Activated T-cell treated with anti-CD3 and anti-CD28 coated beads, Interleukin-2, amount 50 U/mL, for 48 hours (primary cell): ENCODE results near the gene TMEM127.
"Not testable (repeated sequence)": the region's sequence is repeated elsewhere in the genome, so short reads cannot be mapped to it uniquely, and the experiment has no call there.

Experiments
- DNase-seq, 2 experiments: peaks; one replicate each; pipeline ENCODE4 v3.0.0-alpha.2; 2020

TMEM127 gene

GRCh38 chr2:96265840-96266679 is at the start of gene TMEM127, which contains the start of gene CIAO1:
TSS of gene TMEM127 (minus strand) at chr2:96265997. CDS start at chr2:96265381, 616 bp downstream.
TSS of gene CIAO1 (plus strand) at chr2:96266225. CDS start at chr2:96266351, 126 bp downstream.
- DNase-seq, result peak; percentile 99

DNA sequence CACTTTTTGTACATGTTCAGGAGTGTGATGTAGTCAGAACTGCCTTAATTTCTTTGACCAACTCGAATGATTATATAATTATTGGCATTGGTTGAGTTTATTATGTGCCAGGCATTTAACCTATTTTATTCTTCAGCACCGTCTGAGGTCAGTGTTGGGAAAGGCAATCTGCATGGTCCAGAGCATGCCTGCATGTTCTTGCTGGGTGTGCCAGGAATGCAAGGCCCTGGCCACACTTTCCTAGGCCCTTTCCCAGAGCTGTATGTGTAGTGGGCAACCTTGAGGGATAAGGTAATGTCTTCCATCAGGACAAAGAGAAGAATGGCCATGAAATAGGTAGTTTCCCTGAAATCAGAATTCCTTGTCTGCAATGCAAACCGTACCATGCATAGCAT is 49.2 kb upstream of the TMEM127 start:
- DNase-seq, result no peak

- DNase-seq, result no peak
Observed at GRCh38 chr2:96308248-96308647, 42.5 kb upstream of the TMEM127 start.

GRCh38 chr2:96306370-96306769 is 40.6 kb upstream of the TMEM127 start:
- DNase-seq, result no peak

DNA sequence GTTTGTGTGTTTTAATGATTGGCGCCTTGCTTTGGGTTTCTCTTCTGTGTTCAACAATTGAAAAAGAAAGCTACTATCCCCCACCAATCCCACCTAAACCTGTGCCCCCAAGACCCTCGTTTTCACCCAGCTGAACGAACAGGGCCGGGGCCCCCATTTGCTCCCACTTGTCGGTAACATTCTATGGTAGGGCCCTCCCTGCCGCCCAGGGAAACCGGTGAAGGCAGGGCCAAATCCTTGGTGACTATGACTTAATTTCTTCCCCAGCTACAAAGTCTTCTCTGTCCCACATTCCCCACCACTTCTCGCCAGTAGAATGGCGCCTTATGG is 40.1 kb upstream of the TMEM127 start:
- DNase-seq, result no peak

DNA sequence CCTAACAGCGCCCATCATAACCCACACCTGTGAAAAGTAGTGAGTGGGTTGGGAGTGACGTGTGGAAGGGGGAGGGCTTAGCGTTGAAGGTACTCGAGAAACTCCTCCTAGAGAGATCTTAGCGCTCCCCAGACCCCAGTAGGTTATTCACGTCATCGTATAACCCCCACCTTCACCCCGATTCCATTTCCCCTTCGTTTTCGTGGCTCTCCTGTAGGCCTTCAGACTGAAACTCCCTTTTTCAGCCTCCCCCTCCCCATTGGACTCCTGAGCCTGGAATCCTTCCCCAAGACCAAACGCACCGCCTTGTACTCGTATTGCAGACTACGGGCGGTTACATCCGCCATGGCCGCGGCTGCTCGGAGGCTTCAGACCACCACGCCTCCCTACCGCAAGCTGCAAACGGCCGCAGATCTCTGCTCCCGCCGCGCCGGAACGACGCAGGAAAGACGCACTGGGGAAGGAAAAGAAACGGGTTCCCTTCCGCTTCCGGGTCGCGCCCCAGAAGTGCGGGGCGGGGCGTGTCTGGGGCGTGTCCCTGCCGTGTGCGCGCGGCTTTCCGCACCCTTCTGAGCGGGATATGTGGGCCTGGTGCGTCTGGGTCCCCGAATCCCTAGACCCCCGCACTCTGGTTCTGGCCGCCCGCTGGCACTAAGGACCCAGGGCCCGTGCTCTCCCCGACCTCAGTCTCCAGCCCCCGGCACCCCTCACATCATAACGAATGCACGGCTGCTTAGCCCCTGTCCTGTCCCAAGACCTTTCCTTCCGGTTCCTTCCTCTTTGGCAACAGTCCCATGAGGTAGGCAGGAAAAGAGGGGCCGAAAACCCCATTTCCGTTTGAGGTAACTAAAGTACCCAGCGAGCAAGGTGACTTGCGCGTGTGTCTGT is 39.5 kb upstream of the TMEM127 start, which contains the start of gene SNRNP200:
Gene SNRNP200, minus strand, starts transcription at position 456 of the 888 bp plus-strand sequence. Its CDS starts 109 bp downstream, at position 347.
- peak; percentile 95 to 96 for DNase-seq

- no peak for DNase-seq
Observed at GRCh38 chr2:96304606-96305005, 38.8 kb upstream of the TMEM127 start.

GRCh38 chr2:96301865-96302264 is 36.1 kb upstream of the TMEM127 start:
- no peak for DNase-seq

GRCh38 chr2:96296925-96297324 is 31.1 kb upstream of the TMEM127 start:
- no peak for DNase-seq

DNA sequence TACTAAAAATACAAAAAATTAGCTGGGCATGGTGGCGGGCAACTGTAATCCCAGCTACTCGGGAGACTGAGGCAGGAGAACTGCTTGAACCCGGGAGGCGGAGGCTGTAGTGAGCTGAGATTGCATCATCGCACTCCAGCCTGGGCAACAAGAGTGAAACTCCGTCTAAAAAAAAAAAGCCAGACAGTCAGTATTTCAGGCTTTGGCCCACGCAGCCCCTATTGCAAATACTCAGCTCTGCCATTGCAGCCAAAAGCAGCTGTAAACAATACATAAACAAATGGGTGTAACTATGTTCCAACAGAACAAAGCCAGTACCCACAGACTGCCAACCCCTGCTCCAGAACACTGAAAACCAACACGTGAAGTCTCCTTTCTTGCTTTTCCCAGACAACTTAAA is 28.5 kb upstream of the TMEM127 start:
- not testable (repeated sequence) for DNase-seq

GRCh38 chr2:96291751-96292150 is 26.0 kb upstream of the TMEM127 start:
- DNase-seq, result no peak

DNA sequence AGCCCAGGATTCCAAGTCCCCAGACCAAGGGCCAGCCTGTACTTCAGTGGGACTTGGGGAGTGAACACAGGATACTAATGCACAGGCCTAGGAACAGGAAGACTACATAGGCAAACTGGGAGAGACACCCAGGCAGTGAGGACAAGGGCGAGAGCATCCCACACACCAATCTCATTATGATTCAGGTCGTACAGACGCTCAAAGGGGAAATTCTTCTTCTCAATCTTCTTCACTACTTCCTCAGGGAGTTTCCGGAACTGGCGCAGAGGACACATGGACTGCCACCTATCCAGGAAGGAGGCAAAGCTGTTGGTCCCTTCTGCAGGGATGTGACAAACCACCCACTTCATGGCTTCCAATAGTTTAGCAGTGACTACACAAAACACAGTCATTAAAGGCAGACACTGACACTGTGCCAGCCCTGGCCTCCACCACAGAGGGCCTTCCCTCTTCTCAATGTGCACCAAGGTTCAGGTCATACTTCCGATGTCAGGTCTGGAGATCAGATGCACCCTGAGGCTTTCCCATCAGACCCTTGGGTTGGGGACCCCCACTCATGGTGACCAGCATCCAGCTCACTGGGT is 21.6 kb upstream of the TMEM127 start:
- DNase-seq, result no peak

- no peak for DNase-seq
Observed at GRCh38 chr2:96276787-96277499, 11.1 kb upstream of the TMEM127 start.

DNA sequence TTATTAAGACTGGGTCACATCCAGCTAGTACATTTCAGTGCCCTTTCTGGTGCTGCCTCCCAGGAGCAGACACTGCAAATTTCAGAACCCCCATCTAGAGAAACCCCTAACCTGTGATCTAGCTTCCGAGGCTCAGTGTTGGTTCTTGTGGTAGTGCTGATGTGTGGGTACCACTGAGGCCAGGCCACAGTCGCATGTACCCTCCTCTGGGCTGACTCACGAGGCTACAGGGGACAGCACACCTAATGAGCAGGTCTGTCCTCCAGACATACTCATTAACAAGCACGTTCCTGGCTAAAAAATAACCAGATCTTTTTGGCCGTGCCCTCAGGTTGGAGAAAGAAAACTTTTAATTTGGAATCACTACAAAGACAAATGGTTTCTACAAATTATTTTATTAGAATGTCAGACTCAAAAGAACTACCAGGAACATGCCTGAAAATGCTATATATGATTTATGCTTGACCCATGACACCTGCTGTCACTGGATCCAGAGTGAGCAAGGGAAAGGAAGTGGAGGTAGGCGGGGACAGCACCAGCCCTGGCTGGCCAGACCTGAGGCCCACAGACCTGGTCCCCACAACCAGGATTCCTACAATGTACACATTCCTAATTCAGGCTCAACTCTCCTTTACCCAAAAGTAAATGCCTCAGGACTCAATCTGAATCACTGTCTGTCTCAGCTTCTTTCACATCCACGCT is 8.7 kb upstream of the TMEM127 start:
- DNase-seq, result no peak

DNA sequence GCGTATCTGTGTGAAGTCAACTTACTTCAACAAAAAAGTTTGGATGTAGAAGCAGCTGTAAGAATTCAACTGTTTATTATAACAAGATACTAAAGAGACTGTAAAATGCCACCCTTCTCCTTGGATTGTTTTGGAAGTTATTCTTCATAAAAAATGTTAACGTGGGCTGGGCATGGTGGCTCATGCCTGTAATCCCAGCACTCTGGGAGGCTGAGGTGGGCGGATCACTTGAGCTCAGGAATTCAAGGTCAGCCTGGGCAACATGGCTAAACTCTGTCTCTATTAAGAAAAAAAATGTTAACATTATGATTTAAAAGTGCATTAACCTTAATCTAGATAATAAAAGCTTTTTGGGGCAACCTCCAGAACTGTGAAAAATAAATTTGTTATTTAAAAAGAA is 8.0 kb upstream of the TMEM127 start:
- DNase-seq, result no peak

DNA sequence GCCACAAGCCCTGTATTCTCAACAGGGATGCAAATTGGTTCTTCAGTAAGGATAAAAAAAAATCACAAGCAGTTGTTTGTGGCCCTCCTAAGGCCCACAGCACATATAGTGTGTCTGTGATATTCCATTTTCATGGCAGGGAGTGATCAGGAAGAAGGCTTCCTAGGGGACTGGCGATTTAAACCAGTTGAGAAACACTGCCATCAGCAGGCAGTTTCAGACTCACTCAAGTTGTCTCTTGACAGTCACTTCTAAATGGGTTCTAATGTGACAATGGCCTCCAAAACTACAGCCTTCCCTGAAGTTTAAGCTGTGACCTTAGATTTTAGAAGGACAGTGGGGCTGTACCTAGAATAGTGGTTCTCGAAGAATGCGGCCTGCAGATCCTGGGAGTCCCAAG is 6.2 kb upstream of the TMEM127 start:
- no peak for DNase-seq

- DNase-seq, result peak; percentile 68 to 73
Observed at GRCh38 chr2:96267159-96267971, 1.6 kb upstream of the TMEM127 start.

DNA sequence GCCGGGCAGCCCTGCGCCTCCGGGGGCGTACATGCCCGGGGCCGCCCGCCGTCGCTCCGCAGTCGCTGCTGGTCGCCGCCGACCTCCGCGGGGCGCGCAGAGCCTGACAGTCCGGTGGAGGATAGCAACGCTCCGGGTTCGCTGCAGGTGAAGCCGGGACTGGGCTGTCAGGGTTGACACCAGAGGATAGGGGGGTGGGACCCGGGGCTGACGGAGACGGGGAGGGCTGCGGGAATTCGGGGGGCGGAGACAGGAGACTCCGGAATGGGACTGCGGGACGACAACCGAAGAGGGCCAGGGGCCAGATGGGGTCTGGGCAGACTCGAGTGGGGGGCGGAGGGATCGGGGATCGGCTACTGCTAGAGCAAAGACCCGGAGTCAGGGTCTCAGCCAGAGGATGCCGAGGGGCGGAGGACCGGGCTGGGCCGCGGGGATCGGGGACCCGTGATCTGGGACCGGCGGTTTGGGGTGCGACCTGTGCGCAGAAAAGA is 403 bp downstream of the TMEM127 start:
- peak in 1 of 2 experiments; percentile 58 for DNase-seq

DNA sequence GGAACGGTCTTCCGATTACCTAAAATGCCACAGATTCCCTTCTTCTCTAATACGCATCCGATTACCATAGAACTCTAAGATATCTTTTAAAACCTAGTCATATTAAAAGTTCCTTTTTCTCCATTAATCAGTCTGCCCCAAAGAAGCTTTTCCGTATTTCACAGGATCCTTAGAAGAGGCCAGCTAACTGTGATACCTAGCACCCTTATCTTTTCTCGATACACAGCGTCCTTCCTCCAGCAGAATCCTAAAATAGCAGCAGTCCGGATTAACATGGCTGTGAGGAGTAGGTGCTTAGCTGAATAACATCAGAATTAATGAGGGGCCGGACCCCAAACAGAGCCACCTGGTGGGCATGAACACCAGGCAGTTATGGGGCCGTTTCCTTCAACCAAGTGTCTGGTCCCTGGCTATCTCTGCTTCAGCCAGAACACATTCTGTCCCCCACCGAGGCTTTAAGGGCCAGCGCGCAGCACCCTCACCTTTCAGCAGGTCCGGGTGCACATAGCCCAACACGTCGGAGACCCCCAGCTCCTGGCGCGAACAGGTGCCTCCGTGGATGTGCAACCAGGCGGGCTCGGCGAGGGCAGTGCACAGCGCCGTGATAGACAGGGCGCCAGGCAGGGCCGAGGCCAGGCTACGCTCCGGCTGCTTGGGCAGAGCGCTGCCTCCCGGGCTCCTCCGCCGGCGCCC is 995 bp downstream of the TMEM127 start:
- peak; percentile 43 to 61 for DNase-seq

GRCh38 chr2:96264086-96264485 is 1.7 kb downstream of the TMEM127 start:
- no peak for DNase-seq
